Dedifferentiated amniotic fluid mesenchymal stem cell (primary cell): ENCODE results near the gene ZNF814.
A peak's percentile ranks its signal among the peaks of the same experiment; 100 is the strongest.
"Not testable (repeated sequence)": the region's sequence is repeated elsewhere in the genome, so short reads cannot be mapped to it uniquely, and the experiment has no call there.

Experiments used
- DNase-seq: peaks from one replicate; pipeline ENCODE4 v3.0.0-alpha.2; 2016; ENCODE audit errors: extremely low spot score

The ZNF814 gene

GRCh38 chr19:57816652-57817051, 72.2 kb downstream of the ZNF814 start:
- no peak for DNase-seq

- no peak for DNase-seq
These were observed 73.4 kb downstream of the ZNF814 start for GRCh38 chr19:57815247-57816075.

- DNase-seq, result peak; percentile 92
These were observed 74.2 kb downstream of the ZNF814 start, which contains the start of gene ZNF552 for GRCh38 chr19:57814505-57815246. Gene ZNF552, minus strand, starts transcription at chr19:57814913. Its CDS starts 170 bp downstream, at chr19:57814743.

- DNase-seq, result no peak
These were observed 74.8 kb downstream of the ZNF814 start for GRCh38 chr19:57813919-57814504.

GRCh38 chr19:57812975-57813820, 75.6 kb downstream of the ZNF814 start:
- not testable (repeated sequence) for DNase-seq

- DNase-seq, result no peak
These were observed 76.6 kb downstream of the ZNF814 start for GRCh38 chr19:57812226-57812625.

- not testable (repeated sequence) for DNase-seq
These were observed 78.2 kb downstream of the ZNF814 start for GRCh38 chr19:57810410-57811295.

GRCh38 chr19:57807541-57807940, 81.3 kb downstream of the ZNF814 start:
- no peak for DNase-seq

- peak; percentile 53 for DNase-seq
These were observed 85.1 kb downstream of the ZNF814 start for GRCh38 chr19:57803594-57804325.

GRCh38 chr19:57803265-57803593, 85.6 kb downstream of the ZNF814 start:
- no peak for DNase-seq

GRCh38 chr19:57802269-57802668, 86.6 kb downstream of the ZNF814 start:
- DNase-seq, result no peak

GRCh38 chr19:57800696-57801095, 88.1 kb downstream of the ZNF814 start:
- DNase-seq, result no peak
